HFFc6 (cell line): ENCODE data around the gene CPNE4. TPM values are rescaled to one million over a fixed set of nuclear protein-coding genes. Genes with fewer than 3 reads are reported as not detected.

Source experiments
- DNase-seq: peaks from one replicate; pipeline ENCODE4 v3.0.0-alpha.2; 2018
- H3K27ac Mint-ChIP-seq: 2 replicates; pipeline ENCODE4 v1.8.0; 2020; ENCODE audit warnings: mild to moderate bottlenecking, mixed read lengths
- H3K27me3 Mint-ChIP-seq: 2 replicates; pipeline ENCODE4 v1.8.0; 2021; ENCODE audit warnings: mild to moderate bottlenecking, moderate library complexity, mixed read lengths; ENCODE audit not compliant: insufficient read depth
- H3K36me3 Mint-ChIP-seq: 2 replicates; pipeline ENCODE4 v1.8.0; 2021; ENCODE audit warnings: low read depth, mixed read lengths
- H3K4me1 Mint-ChIP-seq: 2 replicates; pipeline ENCODE4 v1.8.0; 2020; ENCODE audit warnings: low read depth, mixed read lengths
- H3K4me3 Mint-ChIP-seq: 2 replicates; pipeline ENCODE4 v1.8.0; 2020; ENCODE audit warnings: mild to moderate bottlenecking, moderate library complexity, mixed read lengths
- H3K9me3 Mint-ChIP-seq: 2 replicates; pipeline ENCODE4 v1.8.0; 2020; ENCODE audit warnings: mild to moderate bottlenecking, mixed read lengths
- CTCF ChIP-seq: fragments of 200-600 bp; sonication (generic); IDR thresholded peaks from 2 replicates; pipeline ENCODE4 v1.5.0; 2021; ENCODE audit warnings: antibody characterized with exemption, mild to moderate bottlenecking
- total RNA-seq, 6 experiments: library from RNA; stranded (reverse); fragmentation: NEBNext Ultra II Directional; extraction: Animal tissue kit (Norgen Biotek cat#: 25700); gene quantifications; 2 replicates in 1 of 6; 3 replicates in 5 of 6; pipeline ENCODE4 v1.2.3, GENCODE V29; 2021

The CPNE4 gene
- total RNA-seq, 6 experiments from 2014 or later, result not detected

- H3K4me1 Mint-ChIP-seq, result no peaks in the 10 kb centered on the region
- no peak overlapping the region for H3K4me3 Mint-ChIP-seq
- H3K27me3 Mint-ChIP-seq, result peaks cover 1% of the 10 kb centered on the region; the same call in 1 of the 2 replicates
- no peaks in the 10 kb centered on the region; the same call in none of the 2 replicates for H3K9me3 Mint-ChIP-seq
- H3K36me3 Mint-ChIP-seq, result no peaks in the 10 kb centered on the region
- no peak overlapping the region for H3K27ac Mint-ChIP-seq
- no peak for TF ChIP-seq CTCF
- no peak for DNase-seq
Observed at GRCh38 chr3:131756405-131756804, 278.4 kb downstream of the CPNE4 start.

GRCh38 chr3:131755380-131755779 is 279.4 kb downstream of the CPNE4 start:
- H3K27ac Mint-ChIP-seq, result no peak overlapping the region
- no peak overlapping the region for H3K4me3 Mint-ChIP-seq
- H3K9me3 Mint-ChIP-seq, result no peaks in the 10 kb centered on the region; the same call in none of the 2 replicates
- no peaks in the 10 kb centered on the region for H3K36me3 Mint-ChIP-seq
- no peak for TF ChIP-seq CTCF
- peaks cover 1% of the 10 kb centered on the region; the same call in 1 of the 2 replicates for H3K27me3 Mint-ChIP-seq
- H3K4me1 Mint-ChIP-seq, result no peaks in the 10 kb centered on the region
- no peak for DNase-seq

GRCh38 chr3:131750256-131750655 is 284.6 kb downstream of the CPNE4 start:
- no peak overlapping the region for H3K27ac Mint-ChIP-seq

GRCh38 chr3:131749826-131750225 is 285.0 kb downstream of the CPNE4 start:
- Mint-ChIP-seq H3K4me3 (no peak overlapping the region), H3K36me3 (no peaks in the 10 kb centered on the region), H3K4me1 (peaks cover 5% of the 10 kb centered on the region; the same call in 1 of the 2 replicates), H3K27me3 (peaks cover 1% of the 10 kb centered on the region; the same call in 1 of the 2 replicates), H3K27ac (no peak overlapping the region), H3K9me3 (no peaks in the 10 kb centered on the region)
- DNase-seq, result no peak
- no peak for TF ChIP-seq CTCF

More at GRCh38 chr3:131750256-131750655, 284.6 kb downstream of the CPNE4 start:
- Mint-ChIP-seq H3K36me3 (no peaks in the 10 kb centered on the region), H3K4me1 (peaks cover under 1% of the 10 kb centered on the region; the same call in 1 of the 2 replicates), H3K4me3 (no peak overlapping the region), H3K27me3 (peaks cover 1% of the 10 kb centered on the region; the same call in 1 of the 2 replicates), H3K9me3 (no peaks in the 10 kb centered on the region)
- no peak for DNase-seq
- peak; percentile 29 for TF ChIP-seq CTCF

- H3K27ac Mint-ChIP-seq, result no peak overlapping the region
- H3K27me3 Mint-ChIP-seq, result peaks cover 1% of the 10 kb centered on the region; the same call in 1 of the 2 replicates
- no peak for DNase-seq
- H3K4me3 Mint-ChIP-seq, result no peak overlapping the region
- TF ChIP-seq CTCF, result no peak
- no peaks in the 10 kb centered on the region for H3K9me3 Mint-ChIP-seq
- H3K4me1 Mint-ChIP-seq, result peaks cover 12% of the 10 kb centered on the region
- H3K36me3 Mint-ChIP-seq, result no peaks in the 10 kb centered on the region
Observed at GRCh38 chr3:131747466-131747865, 287.3 kb downstream of the CPNE4 start.
